HG03439 (cell line): ENCODE measurements around the gene SIM1.

ENCODE experiments used
- ATAC-seq: cut with Tn5 transposase; IDR thresholded peaks from one replicate; pipeline ENCODE4 v1.9.1; 2021; ENCODE audit warnings: mild to moderate bottlenecking, moderate library complexity; ENCODE audit not compliant: unreplicated experiment

SIM1 gene

GRCh38 chr6:100458841-100459591 lies 5.7 kb downstream of the SIM1 start:
- ATAC-seq = no peak

GRCh38 chr6:100457311-100457990 lies 7.3 kb downstream of the SIM1 start:
- no peak for ATAC-seq

GRCh38 chr6:100456908-100457235 lies 7.8 kb downstream of the SIM1 start:
- no peak for ATAC-seq

GRCh38 chr6:100456141-100456907 lies 8.4 kb downstream of the SIM1 start:
- ATAC-seq = no peak

- no peak for ATAC-seq
These were observed 9.2 kb downstream of the SIM1 start for GRCh38 chr6:100455230-100456124.

GRCh38 chr6:100454551-100455229 lies 10.0 kb downstream of the SIM1 start:
- ATAC-seq = no peak

GRCh38 chr6:100453701-100454521 lies 10.8 kb downstream of the SIM1 start:
- ATAC-seq = no peak

GRCh38 chr6:100452998-100453397 lies 11.7 kb downstream of the SIM1 start:
- no peak for ATAC-seq

- ATAC-seq = no peak
These were observed 13.1 kb downstream of the SIM1 start for GRCh38 chr6:100451577-100451976.

- no peak for ATAC-seq
These were observed 15.5 kb downstream of the SIM1 start for GRCh38 chr6:100449239-100449691.

GRCh38 chr6:100447900-100448748 lies 16.6 kb downstream of the SIM1 start:
- no peak for ATAC-seq

GRCh38 chr6:100447081-100447899 lies 17.4 kb downstream of the SIM1 start:
- ATAC-seq = no peak

GRCh38 chr6:100446115-100447080 lies 18.3 kb downstream of the SIM1 start:
- ATAC-seq = no peak

GRCh38 chr6:100445512-100445911 lies 19.2 kb downstream of the SIM1 start:
- no peak for ATAC-seq

- ATAC-seq = no peak
These were observed 23.8 kb downstream of the SIM1 start for GRCh38 chr6:100440935-100441334.

- ATAC-seq = no peak
These were observed 29.4 kb downstream of the SIM1 start for GRCh38 chr6:100435299-100435698.
